A549 (cell line): ENCODE measurements around the gene ZNF831.

Experiments used
- CHD2 ChIP-seq: fragments of 150-350 bp; IDR thresholded peaks from 2 replicates; pipeline ENCODE4 v1.6.1; 2014; ENCODE audit warnings: low read length; ENCODE audit not compliant: partially characterized antibody
- CTCF ChIP-seq: fragments of >200 bp; sonication (Bioruptor Twin); formaldehyde crosslinking; IDR thresholded peaks from 3 replicates; pipeline ENCODE4 v1.5.1; 2016
- HDAC2 ChIP-seq: fragments of 200-600 bp; sonication (generic); IDR thresholded peaks from 2 replicates; pipeline ENCODE4 v1.6.1; 2016
- HMGXB4 ChIP-seq: fragments of 250-450 bp; sonication (Bioruptor Pico); IDR thresholded peaks from 2 replicates; pipeline ENCODE4 v1.5.0; 2021; ENCODE audit warnings: mild to moderate bottlenecking, moderate library complexity, borderline replicate concordance
- JUNB ChIP-seq: fragments of >200 bp; sonication (Bioruptor Twin); formaldehyde crosslinking; IDR thresholded peaks from 2 replicates; pipeline ENCODE4 v1.6.1; 2016
- MAFK ChIP-seq: fragments of 450-650 bp; IDR thresholded peaks from 2 replicates; pipeline ENCODE4 v1.6.1; 2014; ENCODE audit not compliant: partially characterized antibody
- MAZ ChIP-seq: fragments of 150-350 bp; IDR thresholded peaks from 2 replicates; pipeline ENCODE4 v1.6.1; 2014; ENCODE audit warnings: antibody characterized with exemption, low read depth, low read length, borderline replicate concordance
- ZC3H11A ChIP-seq: fragments of 450-650 bp; IDR thresholded peaks from 2 replicates; pipeline ENCODE4 v1.6.1; 2014; ENCODE audit warnings: antibody characterized with exemption, mild to moderate bottlenecking

GRCh38 chr20:59258221-59258621 lies 94.6 kb downstream of the ZNF831 start:
- TF ChIP-seq MAFK: no peak
- no peak for TF ChIP-seq CHD2
- TF ChIP-seq CTCF: no peak
- no peak for TF ChIP-seq MAZ
- no peak for TF ChIP-seq JUNB
- TF ChIP-seq HMGXB4 (CRISPR knock-in tag): no peak
- no peak for TF ChIP-seq ZC3H11A
- TF ChIP-seq HDAC2: no peak
